NCI-H187 treated with DMSO at 0.1 percent for 48 hours (cell line): ENCODE data around the gene RELL1.

Experiments
- DNase-seq: peaks from one replicate; lab custom pipeline; 2025; lab: John Stamatoyannopoulos, UW

The RELL1 gene

DNA sequence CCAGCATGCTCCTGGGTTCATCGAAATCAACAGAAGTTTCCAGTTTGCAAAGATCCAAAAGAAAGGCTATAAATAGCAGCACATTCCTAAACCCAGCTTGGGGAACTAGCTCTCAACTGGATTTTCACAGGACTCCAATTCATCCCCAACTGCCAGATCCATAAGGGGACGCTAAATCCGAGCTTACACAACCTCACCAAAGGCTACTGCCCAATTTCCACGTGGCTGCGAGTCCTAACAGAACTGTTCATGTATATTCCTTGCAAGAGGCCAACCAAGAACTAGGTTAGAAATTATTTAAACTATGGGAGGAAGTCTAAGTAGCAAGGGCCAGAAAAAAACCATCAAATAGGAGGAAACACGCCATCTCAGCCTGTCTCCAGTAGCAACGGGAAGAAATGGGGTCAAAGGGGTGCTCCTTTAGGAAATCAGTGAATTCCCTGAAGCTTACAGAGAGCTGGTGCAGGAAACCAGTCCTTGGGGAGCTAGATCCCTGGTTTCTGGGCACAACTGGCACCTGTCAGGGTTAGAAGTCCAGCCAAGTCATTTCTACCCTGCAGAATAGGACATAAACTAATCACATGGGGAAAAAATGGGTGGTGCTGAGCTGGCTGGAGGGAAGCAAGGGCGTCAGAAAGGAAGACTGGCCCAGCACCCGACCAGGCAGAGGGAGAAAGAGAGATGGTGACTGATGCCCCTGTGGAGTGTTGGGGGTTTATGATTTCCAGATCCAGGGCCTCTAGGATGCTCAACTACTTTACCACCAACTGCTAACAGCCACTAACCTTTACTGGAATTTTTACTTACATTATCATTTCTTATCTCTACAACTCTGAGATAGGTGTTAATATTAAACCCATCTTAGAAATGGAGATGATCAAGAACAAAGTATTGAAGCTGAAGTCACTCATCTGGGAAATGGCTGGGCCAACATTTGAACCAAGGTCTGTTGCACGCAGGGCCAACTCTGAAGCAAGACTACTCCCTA, 20.5 kb downstream of the RELL1 start:
- no peak for DNase-seq

DNA sequence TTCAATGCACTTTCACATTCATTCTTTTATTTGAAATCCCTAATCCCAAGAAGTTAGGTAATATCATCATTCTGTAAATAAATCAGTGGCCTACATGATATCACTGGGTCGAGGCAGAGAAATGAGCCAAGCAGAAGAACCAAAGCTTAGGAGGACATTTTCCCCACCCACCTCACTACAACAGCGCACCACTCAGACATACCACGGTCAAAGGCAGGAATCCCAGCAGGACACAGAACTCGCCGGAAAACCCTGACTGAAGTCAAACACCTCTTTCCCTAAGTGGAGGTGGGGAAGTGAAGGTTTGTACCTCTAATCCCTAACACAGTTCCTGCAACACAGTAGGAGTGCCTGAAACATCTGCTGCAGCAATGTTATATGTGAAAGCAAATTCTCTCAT, 21.5 kb downstream of the RELL1 start:
- DNase-seq, result no peak

DNA sequence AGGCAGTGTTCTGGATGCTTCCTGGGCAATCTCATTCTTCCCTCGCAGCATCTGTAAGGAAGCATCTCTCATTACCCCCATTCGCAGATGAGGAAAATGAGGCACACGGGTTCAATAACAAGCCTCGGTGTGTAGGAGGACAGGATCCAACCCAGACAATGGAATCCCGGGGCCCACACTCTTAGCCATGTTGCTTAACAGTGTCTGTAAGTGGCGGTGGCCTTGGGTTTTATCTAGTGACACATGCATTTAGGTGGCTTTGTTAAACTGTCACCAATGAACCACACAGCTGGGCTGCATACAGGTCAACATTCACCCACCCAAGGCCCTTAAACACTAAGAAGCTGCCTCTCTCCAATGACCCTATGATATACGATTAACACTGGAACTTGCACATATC, 22.6 kb downstream of the RELL1 start:
- no peak for DNase-seq

DNA sequence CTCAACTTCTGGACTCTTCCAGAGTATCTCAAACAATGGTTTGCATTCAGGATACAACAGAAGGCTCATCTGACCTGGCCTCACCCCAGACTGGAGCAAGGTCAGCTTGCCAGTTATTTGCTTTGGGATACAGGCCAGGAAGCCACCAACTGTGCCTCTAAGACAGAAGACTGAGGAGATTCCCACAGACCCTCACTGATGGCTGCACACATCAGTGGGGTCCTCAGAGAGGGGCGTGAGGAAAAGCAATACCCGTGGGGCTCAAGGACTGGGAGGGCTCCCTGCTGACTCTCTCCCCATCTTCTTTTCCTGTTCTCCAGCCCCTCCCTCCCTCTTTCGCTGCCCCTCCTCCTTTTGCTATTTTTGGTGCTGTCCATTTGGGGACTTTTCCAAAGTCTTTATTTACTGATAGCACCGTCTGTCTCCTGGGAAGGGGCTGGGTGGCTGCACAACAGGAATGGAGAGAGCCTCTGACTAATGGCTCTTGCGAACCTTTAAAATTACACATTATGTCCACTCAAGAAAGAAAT, 23.2 kb downstream of the RELL1 start:
- peak; percentile 44 for DNase-seq

DNA sequence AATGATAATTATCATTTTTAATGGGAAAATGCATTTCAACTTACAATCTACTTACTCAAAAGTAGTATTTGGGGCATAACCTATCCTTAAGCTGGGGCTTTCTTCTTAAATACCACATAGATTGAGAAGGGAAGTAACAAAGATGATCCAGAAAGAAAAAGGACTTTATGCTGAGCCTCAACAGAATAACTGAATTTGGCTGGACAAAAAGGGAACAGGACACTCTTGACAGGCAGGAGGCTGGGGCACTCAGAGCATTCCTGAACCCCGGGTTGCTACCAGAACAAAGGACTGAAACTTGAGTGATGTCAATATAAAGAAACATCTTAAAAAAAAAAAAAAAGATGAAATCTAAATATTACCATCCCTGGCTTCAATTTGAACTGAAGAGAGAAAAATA, 23.9 kb downstream of the RELL1 start:
- DNase-seq, result no peak

DNA sequence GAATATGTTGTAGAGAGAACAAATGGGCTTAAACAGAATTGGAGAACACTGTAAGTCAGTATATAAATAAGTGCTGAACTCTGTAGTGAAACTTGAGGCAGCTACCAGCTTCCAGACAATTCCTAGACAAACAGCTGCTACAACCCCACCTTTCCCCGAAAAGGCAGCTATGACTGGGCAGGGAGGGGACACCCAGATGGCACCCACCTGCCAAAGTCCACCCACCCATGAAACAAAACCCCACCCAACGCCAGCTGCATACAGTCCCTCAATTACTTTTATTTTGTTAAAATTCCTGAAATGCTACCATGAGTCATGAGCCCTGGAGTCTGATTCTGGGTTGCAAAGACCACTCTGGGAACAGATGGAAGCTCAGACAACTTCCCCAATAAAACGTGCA, 24.4 kb downstream of the RELL1 start:
- DNase-seq, result no peak

DNA sequence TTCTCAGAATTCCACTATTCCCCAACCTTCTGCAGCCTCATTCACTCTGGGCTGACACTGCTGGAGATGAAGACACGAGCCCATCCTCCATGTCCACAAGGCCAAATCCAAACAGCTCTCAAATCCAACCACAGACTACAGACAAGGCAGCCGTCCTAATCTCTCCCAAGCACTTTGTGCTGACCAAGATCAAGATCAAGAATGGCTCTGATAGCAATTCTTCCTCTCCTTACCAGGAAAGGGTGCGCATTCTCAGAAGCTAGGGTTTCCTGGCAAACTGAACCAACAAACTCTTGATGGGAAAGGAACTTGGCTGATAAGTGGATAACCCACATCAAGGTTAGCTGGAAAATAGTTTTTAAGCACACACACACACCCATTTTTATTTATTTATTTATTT, 26.5 kb downstream of the RELL1 start:
- DNase-seq, result no peak

DNA sequence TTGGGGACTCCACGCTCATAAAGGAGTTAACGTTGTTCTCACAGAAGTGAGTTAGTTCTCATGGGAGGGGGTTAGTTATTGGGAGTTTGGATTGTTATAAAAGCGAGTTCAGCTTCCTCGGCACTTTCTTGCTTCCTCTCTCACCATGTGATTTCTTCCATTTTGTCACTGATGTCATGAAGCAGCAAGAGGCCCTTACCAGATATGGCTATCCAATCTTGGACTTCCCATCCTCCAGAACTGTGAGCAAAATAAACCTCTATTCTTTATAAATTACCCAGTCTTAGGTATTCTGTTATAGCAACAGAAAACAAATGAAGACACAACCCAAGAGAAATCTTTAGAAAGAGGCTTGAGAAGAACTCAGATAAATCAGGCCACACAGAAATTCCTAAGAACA, 29.5 kb downstream of the RELL1 start:
- DNase-seq, result no peak

DNA sequence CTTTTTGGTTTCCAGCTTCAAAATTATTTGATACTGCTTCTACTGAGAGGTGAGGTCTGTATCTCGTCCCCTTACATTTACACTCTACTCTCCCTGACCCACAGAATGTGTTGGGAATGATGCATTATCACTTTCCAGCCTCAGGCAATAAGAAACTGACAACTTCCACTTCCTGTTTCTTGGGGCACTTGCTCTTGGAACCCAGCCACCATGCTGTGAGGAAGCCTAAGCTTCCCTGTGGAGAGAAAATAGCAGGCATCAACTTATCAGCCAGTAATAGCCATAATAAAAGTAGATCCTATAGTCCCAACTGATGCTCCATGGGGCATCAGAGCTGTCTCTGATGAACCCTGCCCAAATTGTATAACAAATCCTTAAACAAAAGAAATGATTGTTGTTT, 32.6 kb downstream of the RELL1 start:
- DNase-seq, result no peak

DNA sequence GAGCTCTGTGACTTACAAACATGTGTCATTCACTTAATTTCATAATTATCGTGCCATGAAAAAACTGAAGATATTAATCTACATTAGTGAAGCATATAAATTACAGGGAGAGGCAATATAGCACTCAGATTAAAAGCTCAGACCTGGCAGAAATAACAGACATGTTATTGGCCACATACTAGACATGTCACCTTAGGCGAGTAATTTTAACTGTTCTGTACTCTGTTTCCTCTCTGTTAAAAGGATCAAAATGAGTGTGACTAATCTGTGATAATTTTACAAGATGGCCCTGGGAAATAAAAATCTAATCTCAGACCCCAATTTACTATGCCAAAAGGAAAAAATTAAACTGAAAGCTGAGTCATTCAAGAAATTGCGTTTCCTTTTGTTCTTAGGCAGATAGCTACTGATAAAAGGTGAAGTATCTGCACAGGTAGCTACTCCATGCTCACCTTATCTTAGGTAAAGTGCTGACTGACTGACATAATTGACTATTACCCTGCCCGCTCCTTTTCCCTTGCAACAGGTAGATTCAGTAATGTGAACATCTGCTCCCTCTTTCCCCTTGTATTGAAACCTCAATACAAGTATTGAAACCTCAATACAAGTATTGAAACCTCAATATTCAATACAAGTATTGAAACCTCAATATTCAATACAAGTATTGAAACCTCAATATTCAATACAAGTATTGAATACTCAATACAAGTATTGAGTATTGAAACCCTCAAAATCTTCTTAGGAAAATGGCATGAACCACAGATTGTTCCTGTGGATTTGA, 33.2 kb downstream of the RELL1 start:
- no peak for DNase-seq

DNA sequence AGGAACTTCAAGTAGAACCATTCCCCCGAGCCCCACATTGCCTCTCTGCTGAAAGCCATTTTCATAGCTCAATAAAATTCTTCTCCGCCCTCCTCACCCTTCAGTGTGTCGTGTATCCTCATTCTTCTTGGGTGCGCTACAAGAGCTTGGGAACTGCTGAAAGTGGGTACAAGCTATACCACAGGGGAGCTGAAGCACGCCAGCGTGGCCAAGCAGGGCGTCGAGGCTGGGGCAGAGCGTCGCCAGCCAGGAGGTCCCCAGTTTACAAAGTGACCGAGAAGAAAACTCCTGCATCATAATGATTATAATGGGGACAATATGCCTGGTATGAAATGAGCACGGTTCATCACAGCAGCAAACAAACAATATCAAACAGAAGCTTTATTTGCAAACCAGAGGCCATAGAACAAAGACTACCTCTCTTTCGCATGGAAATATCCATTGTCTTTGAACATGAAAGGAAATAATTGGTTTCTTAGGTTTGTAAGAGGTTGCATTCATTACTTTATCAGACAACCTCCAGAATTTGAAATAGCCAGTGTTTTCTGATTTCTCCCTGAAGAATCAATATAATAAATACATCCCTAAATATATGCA, 34.3 kb downstream of the RELL1 start:
- DNase-seq, result no peak

DNA sequence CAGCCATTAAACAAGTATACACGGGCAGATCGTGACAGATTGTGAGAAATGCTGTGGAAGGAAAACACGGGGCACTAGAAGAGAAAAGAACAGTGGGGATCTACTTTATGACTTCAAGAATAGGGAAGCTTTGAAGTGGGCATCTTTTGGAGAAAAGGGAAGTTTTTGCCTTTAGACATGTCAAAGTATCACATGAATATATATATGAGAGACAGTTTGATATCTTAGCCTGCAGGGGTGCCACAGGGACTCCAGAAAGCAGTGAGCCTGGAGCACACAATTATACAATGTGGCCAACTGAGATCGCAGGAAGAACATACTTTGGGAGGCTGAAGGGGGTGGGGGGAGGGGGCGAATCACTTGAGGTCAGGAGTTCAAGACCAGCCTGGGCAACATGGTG, 35.7 kb downstream of the RELL1 start:
- no peak for DNase-seq

DNA sequence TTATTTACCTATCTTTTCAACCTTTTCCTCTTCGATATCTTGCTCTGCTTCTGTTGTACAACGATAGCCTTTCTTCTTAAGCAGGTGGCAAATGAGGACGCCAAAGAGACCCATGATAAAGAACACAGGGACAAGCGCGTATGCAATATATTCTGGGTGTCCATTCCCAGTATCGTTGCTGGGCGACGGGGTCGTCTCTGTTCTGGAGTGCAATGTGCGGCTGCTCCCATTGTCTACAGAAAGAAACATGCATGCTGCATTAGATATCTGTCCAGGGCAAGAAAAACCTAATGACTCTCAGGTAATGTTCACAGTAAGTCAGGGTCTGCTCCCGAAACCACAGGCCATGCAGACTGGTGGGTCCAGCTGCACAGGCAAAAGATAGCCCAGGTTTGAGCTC, 36.9 kb downstream of the RELL1 start:
- DNase-seq, result no peak

DNA sequence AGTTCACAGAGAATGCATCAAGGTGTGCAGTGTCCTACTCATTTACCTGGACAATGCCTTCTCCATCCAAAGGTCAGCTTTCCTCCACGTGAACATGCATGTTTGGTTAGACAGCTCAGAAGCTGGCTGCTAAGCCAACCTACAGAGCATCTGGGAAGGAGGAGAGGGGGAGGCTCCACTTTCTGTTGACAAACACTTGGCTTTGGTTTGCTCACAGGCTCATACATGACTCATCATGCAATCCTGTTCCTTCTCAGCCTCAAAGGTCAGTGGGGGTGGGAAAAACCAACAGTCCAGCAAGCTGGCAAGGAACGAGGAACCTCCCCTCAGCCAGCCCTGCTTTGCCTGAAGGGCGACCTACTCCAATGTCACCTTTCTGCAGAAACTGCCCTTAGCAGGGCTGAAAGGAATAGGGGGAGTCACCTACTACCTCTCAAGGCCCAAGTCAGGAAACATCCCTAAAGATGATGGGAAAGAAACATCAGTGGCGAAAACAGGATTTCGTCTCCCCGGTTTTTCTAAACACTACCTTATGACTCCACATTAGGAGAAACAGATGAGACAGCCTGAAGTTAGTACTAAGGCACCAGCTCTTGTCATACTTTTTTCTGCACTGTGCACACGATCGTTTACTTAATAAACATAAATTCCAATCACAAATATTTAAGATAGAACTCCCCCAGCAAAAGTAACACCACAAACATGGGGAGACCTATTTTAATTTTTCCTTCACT, 37.9 kb downstream of the RELL1 start:
- no peak for DNase-seq

DNA sequence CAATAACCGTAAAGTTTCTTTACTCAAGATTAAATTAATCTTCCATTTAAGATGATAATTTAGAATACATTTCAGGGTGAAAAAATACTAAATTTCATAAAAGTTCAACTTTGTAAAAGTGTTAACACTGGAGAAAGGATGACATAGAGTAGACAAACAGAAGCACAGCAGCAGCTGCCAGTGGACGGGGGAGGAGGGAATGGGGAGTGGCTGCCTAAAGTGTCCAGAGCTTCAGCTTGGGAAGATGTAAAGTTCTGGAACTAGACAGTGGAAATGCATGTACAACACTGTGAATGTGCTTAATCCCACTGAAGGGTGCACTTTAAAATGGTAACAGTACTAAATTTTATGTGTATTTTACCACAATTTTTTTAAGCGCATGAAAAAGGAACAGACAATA, 39.9 kb downstream of the RELL1 start:
- no peak for DNase-seq

DNA sequence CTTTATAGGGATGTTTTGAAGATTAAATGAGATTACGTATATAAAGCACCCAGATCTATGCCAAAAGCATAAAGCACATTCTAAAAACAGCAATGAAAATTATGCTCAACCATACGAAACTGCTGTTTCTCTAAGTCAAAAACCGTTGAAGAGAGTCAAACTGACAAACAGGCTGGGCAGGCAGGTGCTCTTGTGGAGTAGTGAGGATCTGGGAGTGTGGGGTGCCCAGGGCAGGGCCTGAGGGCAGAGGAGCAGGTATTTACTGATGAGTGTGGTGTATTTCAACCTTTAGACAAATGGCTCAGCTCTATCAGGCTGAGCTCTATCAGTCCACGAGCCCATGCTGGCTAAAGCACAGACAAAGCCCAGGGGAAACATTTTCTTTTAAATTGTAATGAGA, 40.4 kb downstream of the RELL1 start:
- DNase-seq, result no peak

DNA sequence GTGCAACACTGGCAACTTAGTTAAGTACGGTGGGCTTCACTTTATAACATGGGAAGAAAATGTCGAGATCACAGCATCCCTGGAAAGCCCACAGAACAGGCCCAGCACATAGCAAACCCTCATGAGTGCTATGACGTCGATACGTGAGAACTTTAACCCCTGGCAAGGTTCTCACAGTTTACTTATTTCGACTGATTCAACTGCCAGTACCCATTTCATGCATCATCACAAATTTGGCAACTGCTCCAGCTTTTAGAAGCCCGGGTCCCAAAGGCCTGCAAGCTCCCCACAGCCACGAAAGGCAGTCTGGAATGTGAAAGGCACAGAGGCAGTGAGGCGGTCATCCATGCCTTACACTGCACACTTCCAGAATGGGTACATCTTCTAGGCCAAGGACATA, 41.2 kb downstream of the RELL1 start:
- no peak for DNase-seq

DNA sequence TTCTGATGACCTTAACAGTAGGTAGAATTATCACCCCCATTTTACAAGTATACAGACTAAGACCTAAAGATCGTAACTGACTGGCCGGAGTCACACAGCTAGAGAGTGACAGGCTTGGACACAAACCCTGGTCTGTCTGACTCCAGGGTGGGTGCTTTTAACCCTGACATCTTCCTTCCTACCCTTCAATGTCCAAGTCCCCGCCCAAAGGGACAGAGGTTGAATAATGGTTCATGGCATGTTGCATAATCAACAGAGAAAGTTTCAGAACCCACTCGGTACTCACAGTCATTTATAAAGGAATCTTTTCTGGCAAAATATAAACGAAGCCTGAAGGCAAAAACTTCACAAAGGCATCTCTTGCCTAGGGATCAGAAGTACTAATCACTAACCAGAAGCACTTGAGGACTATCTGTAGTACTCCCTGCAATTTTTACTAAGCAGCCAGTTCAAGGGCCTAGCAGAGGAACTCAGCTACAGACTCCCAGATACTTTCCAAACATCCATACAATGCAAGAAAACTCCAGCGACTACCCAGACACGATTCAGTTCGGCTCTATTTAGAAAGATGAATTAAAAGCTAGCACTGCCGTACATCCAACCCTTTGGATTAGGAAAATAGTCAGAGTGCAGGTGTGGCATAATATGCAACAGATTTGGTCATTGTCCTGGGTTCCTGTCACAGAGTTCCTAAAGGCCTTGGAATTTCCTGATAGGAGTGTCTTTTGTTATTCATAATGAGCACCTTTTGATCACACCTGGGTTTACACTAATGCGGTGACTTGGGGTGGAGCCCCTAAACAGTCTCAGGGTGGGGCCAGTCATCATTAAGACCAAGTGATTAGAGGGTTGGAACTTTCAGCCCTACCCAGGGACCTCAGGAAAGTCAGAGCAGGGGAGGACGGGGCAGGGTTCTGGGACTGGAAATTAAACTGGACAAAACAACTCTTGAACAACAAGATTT, 44.0 kb downstream of the RELL1 start:
- DNase-seq, result no peak

DNA sequence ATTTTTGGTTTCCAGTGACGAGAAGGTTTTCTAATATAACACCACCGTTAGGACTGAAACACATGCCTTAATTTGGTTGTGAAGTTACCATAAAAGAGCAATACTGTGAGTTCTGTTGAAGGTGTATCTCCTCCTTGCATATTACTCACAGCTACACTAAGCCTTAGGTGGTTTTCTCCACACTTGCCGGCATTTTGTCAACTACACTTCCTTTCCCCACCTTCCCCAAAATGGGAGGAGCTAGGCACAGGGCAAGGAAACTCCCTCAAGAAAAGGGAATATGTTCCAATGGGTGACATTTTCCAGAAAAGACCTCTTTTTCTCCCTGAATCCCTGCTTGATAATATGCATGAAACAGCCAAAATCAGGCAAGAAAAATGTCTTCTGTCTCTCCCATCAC, 44.8 kb downstream of the RELL1 start:
- DNase-seq, result no peak

DNA sequence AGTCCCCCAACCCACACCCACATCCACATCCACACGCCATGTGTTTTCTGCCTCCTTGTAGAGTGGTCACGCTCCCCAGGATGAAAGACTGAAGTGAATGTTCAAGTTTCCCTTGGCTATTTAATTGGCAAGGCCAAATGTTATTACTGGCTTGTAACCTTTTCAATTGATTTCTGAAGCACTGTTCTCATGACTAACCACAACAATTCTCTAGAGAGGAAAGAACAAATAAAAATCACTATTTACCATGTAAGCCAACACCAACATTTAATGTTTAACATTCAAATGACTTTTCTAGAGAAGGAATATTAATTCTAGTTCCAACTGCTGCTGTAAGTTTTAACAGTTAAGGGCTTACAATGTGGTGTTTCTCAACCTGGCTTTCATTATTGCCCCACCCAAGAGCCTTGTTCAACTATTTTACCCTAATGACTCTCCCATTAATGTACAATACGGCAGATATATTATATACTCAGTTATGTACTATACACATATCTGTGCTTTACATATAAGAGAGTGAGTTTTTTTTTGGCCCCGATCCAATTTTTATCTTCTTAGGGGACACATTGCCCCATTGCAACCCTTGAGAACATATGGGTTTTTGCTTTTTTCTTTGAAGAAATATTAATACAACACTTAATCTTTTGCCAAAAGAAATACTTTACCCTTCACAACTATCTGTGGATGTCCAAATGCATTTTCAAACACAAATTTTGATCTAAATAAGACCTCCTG, 46.5 kb downstream of the RELL1 start:
- DNase-seq, result peak; percentile 24
